IMR-90 (cell line): ENCODE results near the gene C10orf90. TPM values are rescaled to one million over a fixed set of nuclear protein-coding genes. Genes with fewer than 3 reads are reported as not detected.

Source experiments
- ATAC-seq: fragments of 200-7000 bp; cut with Tn5 transposase; 2 replicates; pipeline ENCODE4 v1.9.1; 2020; ENCODE audit warnings: low read depth, mild to moderate bottlenecking, moderate library complexity
- BruUV-seq: library from RNA; stranded (reverse); fragments of 400-500 nt; replicated peaks from 2 replicates; lab custom pipeline; 2021; lab: Mats Ljungman, UMichigan
- CTCF ChIA-PET: fragments of 300-600 bp; formaldehyde crosslinking; extraction: SDS; loops from one replicate; lab custom pipeline; 2021; ENCODE audit warnings: antibody characterized with exemption; lab: Yijun Ruan, JAX
- POLR2A ChIA-PET: fragments of 300-600 bp; sonication (Branson Sonifier 250); formaldehyde crosslinking; loops from one replicate; lab custom pipeline; 2022; ENCODE audit warnings: antibody characterized with exemption; ENCODE audit not compliant: unreplicated experiment; lab: Charles Lee
- DNase-seq: peaks from one replicate; pipeline ENCODE4 v3.0.0; 2013
- H2AFZ ChIP-seq: replicated peaks from 2 replicates; pipeline ENCODE3; 2013; ENCODE audit warnings: low read length, mild to moderate bottlenecking; ENCODE audit not compliant: poor library complexity
- H2AK5ac ChIP-seq: 2 replicates; pipeline ENCODE4 v1.6.1; 2013; ENCODE audit warnings: low read depth, low read length, inconsistent platforms
- H2AK9ac ChIP-seq: replicated peaks from 2 replicates; pipeline ENCODE3; 2013; ENCODE audit warnings: mild to moderate bottlenecking, low read depth, low read length, moderate library complexity; ENCODE audit not compliant: poor library complexity
- H2BK120ac ChIP-seq: 2 replicates; pipeline ENCODE4 v1.6.1; 2013; ENCODE audit warnings: low read depth, low read length, inconsistent platforms
- H2BK15ac ChIP-seq: 3 replicates; pipeline ENCODE4 v1.6.1; 2013; ENCODE audit warnings: low read depth, low read length, inconsistent platforms
- H2BK20ac ChIP-seq: 2 replicates; pipeline ENCODE4 v1.6.1; 2013; ENCODE audit warnings: low read depth, mild to moderate bottlenecking, inconsistent platforms, low read length, moderate library complexity
- H2BK5ac ChIP-seq: 2 replicates; pipeline ENCODE4 v1.6.1; 2013; ENCODE audit warnings: mild to moderate bottlenecking, low read depth, low read length, inconsistent platforms; ENCODE audit not compliant: poor library complexity, severe bottlenecking
- H3K14ac ChIP-seq: replicated peaks from 2 replicates; pipeline ENCODE4 v1.6.1; 2013; ENCODE audit warnings: low read depth, low read length, inconsistent platforms
- H3K18ac ChIP-seq: 2 replicates; pipeline ENCODE4 v1.6.1; 2013; ENCODE audit warnings: low read depth, low read length, control low read depth
- H3K23ac ChIP-seq: 2 replicates; pipeline ENCODE4 v1.6.1; 2013; ENCODE audit warnings: low read depth, low read length, inconsistent platforms
- H3K27ac ChIP-seq: 2 replicates; pipeline ENCODE4 v1.5.1; 2013; ENCODE audit warnings: mild to moderate bottlenecking, control low read depth, low read length; ENCODE audit not compliant: insufficient read depth
- H3K27me3 ChIP-seq: 2 replicates; pipeline ENCODE4 v1.6.1; 2013; ENCODE audit warnings: low read length; ENCODE audit not compliant: control insufficient read depth, insufficient read depth
- H3K36me3 ChIP-seq: 2 replicates; pipeline ENCODE4 v1.6.1; 2013; ENCODE audit warnings: low read length, mixed read lengths; ENCODE audit not compliant: control insufficient read depth, insufficient read depth
- H3K4ac ChIP-seq: 2 replicates; pipeline ENCODE4 v1.6.1; 2013; ENCODE audit warnings: low read depth, low read length, inconsistent platforms
- H3K4me1 ChIP-seq: 2 replicates; pipeline ENCODE4 v1.6.1; 2013; ENCODE audit warnings: low read length, mixed read lengths; ENCODE audit not compliant: control insufficient read depth, insufficient read depth
- H3K4me2 ChIP-seq: 2 replicates; pipeline ENCODE4 v1.6.1; 2013; ENCODE audit warnings: low read depth, mild to moderate bottlenecking, control low read depth, low read length, moderate library complexity
- H3K4me3 ChIP-seq: 2 replicates; pipeline ENCODE4 v1.5.1; 2013; ENCODE audit warnings: low read depth, mild to moderate bottlenecking, control low read depth, low read length, moderate library complexity; ENCODE audit not compliant: insufficient read depth
- H3K56ac ChIP-seq: 2 replicates; pipeline ENCODE4 v1.6.1; 2013; ENCODE audit warnings: low read length, inconsistent platforms; ENCODE audit not compliant: insufficient read depth; ENCODE audit errors: extremely low read depth
- H3K79me1 ChIP-seq, 2 experiments: 2 replicates each; pipeline ENCODE4 v1.6.1; 2013; ENCODE audit warnings: low read length in 2 of 2, inconsistent platforms in 1 of 2, low read depth in 1 of 2
- H3K9ac ChIP-seq: 2 replicates; pipeline ENCODE4 v1.6.1; 2013; ENCODE audit warnings: low read depth, low read length, control low read depth
- H3K9me1 ChIP-seq: 2 replicates; pipeline ENCODE4 v1.6.1; 2013; ENCODE audit warnings: low read length, inconsistent platforms; ENCODE audit not compliant: insufficient read depth
- H3K9me3 ChIP-seq: 2 replicates; pipeline ENCODE4 v1.6.1; 2013; ENCODE audit warnings: low read length; ENCODE audit not compliant: control insufficient read depth, insufficient read depth
- H4K20me1 ChIP-seq: 2 replicates; pipeline ENCODE4 v1.6.1; 2013; ENCODE audit warnings: low read length, inconsistent platforms; ENCODE audit not compliant: insufficient read depth
- H4K5ac ChIP-seq: 2 replicates; pipeline ENCODE4 v1.6.1; 2013; ENCODE audit warnings: mild to moderate bottlenecking, low read depth, low read length, control low read depth
- H4K8ac ChIP-seq, 2 experiments: 2 replicates each; pipeline ENCODE4 v1.6.1; 2013; ENCODE audit warnings: low read depth in 2 of 2, low read length in 2 of 2, control low read depth in 1 of 2, inconsistent platforms in 1 of 2
- H4K91ac ChIP-seq: 2 replicates; pipeline ENCODE4 v1.6.1; 2013; ENCODE audit warnings: low read depth, low read length, inconsistent platforms; ENCODE audit not compliant: insufficient read depth
- CEBPB ChIP-seq: IDR thresholded peaks from 2 replicates; pipeline ENCODE4 v1.6.1; 2012; ENCODE audit warnings: low read depth, low read length, improper control_type of control experiment
- CTCF ChIP-seq: conservative IDR thresholded peaks from 2 replicates; pipeline ENCODE4 v1.5.1; 2012; ENCODE audit warnings: mild to moderate bottlenecking, low read depth, low read length, improper control_type of control experiment
- FOS ChIP-seq: fragments of 150-350 bp; IDR thresholded peaks from 2 replicates; pipeline ENCODE4 v1.6.1; 2016; ENCODE audit warnings: low read depth, low read length
- WGBS, 2 experiments: methylation state at CpG; one replicate each; pipeline versions ENCODE4 v1.1.5 to v1.1.7; 2013; ENCODE audit warnings: missing lambda C conversion rate in 2 of 2; ENCODE audit not compliant: insufficient read length in 1 of 2; ENCODE audit errors: extremely low coverage in 2 of 2; 5-methylcytosine and 5-hydroxymethylcytosine counted together
- dilution Hi-C: fragments of 300-500 bp; cut with HindIII; formaldehyde crosslinking; loops from one replicate; pipeline ENCODE4 v1.14.3; 2018; ENCODE audit warnings: low sequenced_read_pairs; ENCODE audit not compliant: unreplicated experiment
- in situ Hi-C: fragments of 300-500 bp; cut with MboI; formaldehyde crosslinking; loops from 3 replicates; pipeline ENCODE4 v1.14.3; 2019; ENCODE audit warnings: low sequenced_read_pairs, inconsistent platforms, mixed read lengths
- intact Hi-C: fragments of 100-400 bp; cut with micrococcal nuclease; formaldehyde crosslinking; loops from 2 replicates; pipeline ENCODE4 v1.10.0; 2022
- polyA plus RNA-seq, 3 experiments: library from polyadenylated mRNA; depleted of rRNA; stranded (reverse); fragments of >200 nt; gene quantifications; 2 replicates each; pipeline ENCODE4 v1.2.3, GENCODE V29; 2012; ENCODE audit warnings: low replicate concordance in 1 of 3
- total RNA-seq: library from RNA; depleted of rRNA; stranded (reverse); fragments of >200 nt; gene quantifications from 2 replicates; pipeline ENCODE4 v1.2.3, GENCODE V29; 2012

The C10orf90 gene
- total and polyA plus RNA-seq, 2 of the 4 experiments (the other 2 are of a cell fraction): 0.05 to 0.18 TPM

GRCh38 chr10:126520751-126521317, 149.7 kb downstream of the C10orf90 start:
- intact Hi-C loops (no loop called here), in situ Hi-C loops (no loop called here)

More at GRCh38 chr10:126520751-126521317, 149.7 kb downstream of the C10orf90 start:
- Histone ChIP-seq H3K27me3 (peaks cover 7% of the 10 kb centered on the region; the same call in 1 of the 2 replicates), H2AFZ (no peak overlapping the region), H3K14ac (no peak overlapping the region), H3K9ac (no peak overlapping the region), H3K18ac (no peak overlapping the region), H3K9me3 (no peaks in the 10 kb centered on the region), H2BK120ac (no peak overlapping the region), H2AK9ac (peak overlapping the region; percentile 9), H2BK5ac (no peak overlapping the region), H3K4ac (no peak overlapping the region), H3K23ac (no peak overlapping the region), H2BK20ac (no peak overlapping the region), H3K36me3 (no peaks in the 10 kb centered on the region), H3K9me1 (no peaks in the 10 kb centered on the region), H3K27ac (no peak overlapping the region), H3K4me1 (no peaks in the 10 kb centered on the region), H4K8ac (no peak overlapping the region), H3K79me1 (no peaks in the 10 kb centered on the region), H2BK15ac (no peak overlapping the region), H3K4me2 (no peak overlapping the region), H3K4me3 (no peak overlapping the region), H2AK5ac (no peak overlapping the region), H3K56ac (no peak overlapping the region), H4K91ac (no peak overlapping the region), H4K5ac (no peak overlapping the region), H4K20me1 (no peaks in the 10 kb centered on the region)
- DNase-seq (no peak), ATAC-seq (no peak)
- no TSS peak for BruUV-seq
- CTCF ChIA-PET: no interaction called here
- dilution Hi-C loops: no loop called here
- WGBS, 2 experiments: 67% methylated on average over 1 of the region's 7 CpGs; no CpG with 5 or more reads in 1 of the 2 experiments
- TF ChIP-seq CEBPB (no peak), CTCF (no peak), FOS (no peak)
- POLR2A ChIA-PET: no interaction called here
